Tibial nerve (tissue), 4 donors: Measurements from ENCODE around the gene CCDC85C. TPM values are rescaled to one million over a fixed set of nuclear protein-coding genes. Genes with fewer than 3 reads are reported as not detected.

ENCODE experiments used
- DNase-seq, 2 donors: peaks; one replicate each; pipeline ENCODE4 v3.0.0-alpha.2; 2019; ENCODE audit warnings: low spot score in 2 of 2
- H3K27ac ChIP-seq, 4 donors: fragments of 200-600 bp; sonication (generic) in 3 of 4; one replicate each; pipeline ENCODE4 v1.5.1; 2017 to 2019; ENCODE audit warnings: mild to moderate bottlenecking in 1 of 4
- H3K27me3 ChIP-seq, 2 donors: fragments of 200-600 bp; sonication (generic) in 1 of 2; one replicate each; pipeline versions ENCODE4 v1.5.1 to v1.6.0; 2017 to 2019
- H3K36me3 ChIP-seq, 3 donors: fragments of 200-600 bp; sonication (generic); one replicate each; pipeline ENCODE4 v1.5.1; 2018 to 2019
- H3K4me1 ChIP-seq, 4 donors: fragments of 200-600 bp; sonication (generic) in 3 of 4; one replicate each; pipeline ENCODE4 v1.5.1; 2017 to 2019
- H3K4me3 ChIP-seq, 4 donors: fragments of 200-600 bp; sonication (generic) in 3 of 4; one replicate each; pipeline ENCODE4 v1.5.1; 2017 to 2019; ENCODE audit warnings: mild to moderate bottlenecking in 1 of 4, moderate library complexity in 1 of 4
- H3K9me3 ChIP-seq, 4 donors: fragments of 200-600 bp; sonication (generic) in 3 of 4; one replicate each; pipeline ENCODE4 v1.5.1; 2017 to 2019
- CTCF ChIP-seq, 5 experiments: fragments of 200-600 bp in 3 of 5; fragments of 450-650 bp in 2 of 5; sonication (generic) in 3 of 5; IDR thresholded peaks; one replicate each; pipeline ENCODE4 v1.5.1; 2016 to 2019; ENCODE audit warnings: antibody characterized with exemption in 5 of 5, mild to moderate bottlenecking in 3 of 5, moderate library complexity in 2 of 5
- EP300 ChIP-seq, 2 donors: sonication (generic); formaldehyde crosslinking; IDR thresholded peaks; one replicate each; pipeline ENCODE4 v1.6.1; 2017; ENCODE audit warnings: antibody characterized with exemption in 2 of 2, mild to moderate bottlenecking in 1 of 2
- POLR2A ChIP-seq, 2 donors: fragments of 450-650 bp; IDR thresholded peaks; one replicate each; pipeline ENCODE4 v1.6.1; 2017; ENCODE audit warnings: antibody characterized with exemption in 2 of 2, mild to moderate bottlenecking in 2 of 2, moderate library complexity in 2 of 2
- WGBS, 2 donors: methylation state at CpG; one replicate each; pipeline ENCODE4 v1.1.5; 2018; 5-methylcytosine and 5-hydroxymethylcytosine counted together
- total RNA-seq, 4 donors: library from RNA; depleted of rRNA; stranded (reverse); fragments of >200 nt; gene quantifications; one replicate each; pipeline ENCODE4 v1.1.0, GENCODE V29; 2016

Gene CCDC85C
- total RNA-seq, 4 donors from 2014 or later, result 0.60 to 4.6 (median 1.8) TPM

- TF ChIP-seq CTCF (IDR thresholded peaks at IDR 0.05) (no peak), EP300 (IDR thresholded peaks at IDR 0.05) (no peak), POLR2A (IDR thresholded peaks at IDR 0.05) (no peak)
- Histone ChIP-seq H3K4me3 (no peak overlapping the region), H3K27me3 (no peaks in the 10 kb centered on the region), H3K27ac (peak overlapping the region in 2 of 4 donors; percentile 2 to 10), H3K9me3 (no peaks in the 10 kb centered on the region), H3K36me3 (no peaks in the 10 kb centered on the region), H3K4me1 (peaks cover 0 to 35% (median 11%) of the 10 kb centered on the region in 4 donors)
- DNase-seq, result no peak
- 55 to 65% methylated on average over 3 of the region's 3 CpGs for WGBS, 2 donors
These were observed 5.2 kb downstream of the CCDC85C start for GRCh38 chr14:99598774-99599173.

GRCh38 chr14:99597911-99598600 lies 6.0 kb downstream of the CCDC85C start:
- Histone ChIP-seq H3K36me3 (no peaks in the 10 kb centered on the region), H3K4me3 (no peak overlapping the region), H3K9me3 (no peaks in the 10 kb centered on the region), H3K4me1 (peaks cover 0 to 35% (median 9%) of the 10 kb centered on the region in 4 donors), H3K27me3 (no peaks in the 10 kb centered on the region), H3K27ac (peak overlapping the region in 2 of 4 donors; percentile 2 to 10)
- DNase-seq, result no peak
- TF ChIP-seq POLR2A (IDR thresholded peaks at IDR 0.05) (no peak), EP300 (IDR thresholded peaks at IDR 0.05) (no peak), CTCF (IDR thresholded peaks at IDR 0.05) (no peak)
- 92% methylated on average over 20 of the region's 20 CpGs for WGBS, 2 donors

- Histone ChIP-seq H3K9me3 (no peaks in the 10 kb centered on the region), H3K4me3 (no peak overlapping the region), H3K36me3 (no peaks in the 10 kb centered on the region), H3K27me3 (no peaks in the 10 kb centered on the region), H3K27ac (peak overlapping the region in 1 of 4 donors; percentile 29), H3K4me1 (peaks cover 0 to 28% (median 6%) of the 10 kb centered on the region in 4 donors)
- DNase-seq, result no peak
- no peak for TF ChIP-seq EP300 (IDR thresholded peaks at IDR 0.05)
- no peak for TF ChIP-seq POLR2A (IDR thresholded peaks at IDR 0.05)
- no peak for TF ChIP-seq CTCF (IDR thresholded peaks at IDR 0.05)
- 85 to 92% methylated on average over 7 of the region's 7 CpGs for WGBS, 2 donors
These were observed 7.2 kb downstream of the CCDC85C start for GRCh38 chr14:99596772-99597171.

- TF ChIP-seq POLR2A (IDR thresholded peaks at IDR 0.05) (no peak), EP300 (IDR thresholded peaks at IDR 0.05) (no peak), CTCF (IDR thresholded peaks at IDR 0.05) (no peak)
- WGBS, 2 donors, result 72 to 81% methylated on average over 8 to 10 of the region's 10 CpGs
- peak overlapping the region in 1 of 4 donors; percentile 29 for H3K27ac ChIP-seq
These were observed 7.9 kb downstream of the CCDC85C start for GRCh38 chr14:99596071-99596627.

GRCh38 chr14:99595524-99595923 lies 8.5 kb downstream of the CCDC85C start:
- no peaks in the 10 kb centered on the region for H3K9me3 ChIP-seq
- 90 to 92% methylated on average over 7 of the region's 7 CpGs for WGBS, 2 donors
- peaks cover 0 to 32% (median 2%) of the 10 kb centered on the region in 4 donors for H3K4me1 ChIP-seq
- H3K27me3 ChIP-seq, result no peaks in the 10 kb centered on the region
- H3K27ac ChIP-seq, result peak overlapping the region in 1 of 4 donors; percentile 29
- no peaks in the 10 kb centered on the region for H3K36me3 ChIP-seq
- DNase-seq, result no peak
- H3K4me3 ChIP-seq, result no peak overlapping the region
- TF ChIP-seq EP300 (IDR thresholded peaks at IDR 0.05) (no peak), CTCF (IDR thresholded peaks at IDR 0.05) (no peak), POLR2A (IDR thresholded peaks at IDR 0.05) (no peak)

More at GRCh38 chr14:99596071-99596627, 7.9 kb downstream of the CCDC85C start:
- H3K4me1 ChIP-seq, result peaks cover 0 to 27% (median 3%) of the 10 kb centered on the region in 4 donors
- no peak for DNase-seq
- no peaks in the 10 kb centered on the region for H3K9me3 ChIP-seq
- H3K4me3 ChIP-seq, result no peak overlapping the region
- no peaks in the 10 kb centered on the region for H3K27me3 ChIP-seq
- no peaks in the 10 kb centered on the region for H3K36me3 ChIP-seq
